Caco-2 (cell line): ENCODE measurements around the gene KCNE3. TPM values are rescaled to one million over a fixed set of nuclear protein-coding genes. Genes with fewer than 3 reads are reported as not detected.
A peak's percentile ranks its signal among the peaks of the same experiment; 100 is the strongest.

Source experiments
- BruUV-seq: library from RNA; stranded (reverse); fragments of 400-500 nt; replicated peaks from 2 replicates; lab custom pipeline; 2021; lab: Mats Ljungman, UMichigan
- CTCF ChIA-PET: fragments of 300-600 bp; sonication (Branson Sonifier 250); formaldehyde crosslinking; loops from one replicate; lab custom pipeline; 2022; ENCODE audit warnings: antibody characterized with exemption; lab: Charles Lee
- POLR2A ChIA-PET: fragments of 300-600 bp; sonication (Branson Sonifier 250); formaldehyde crosslinking; loops from one replicate; lab custom pipeline; 2022; ENCODE audit warnings: antibody characterized with exemption; lab: Charles Lee
- DNase-seq, 2 experiments: peaks; one replicate each; pipeline versions ENCODE4 v3.0.0 to v3.0.0-alpha.2; 2020 to 2022
- H3K27me3 ChIP-seq: replicated peaks from 2 replicates; pipeline ENCODE4 v1.6.0; 2011; ENCODE audit warnings: low read length; ENCODE audit not compliant: control insufficient read depth, insufficient read depth
- H3K36me3 ChIP-seq: 2 replicates; pipeline ENCODE4 v1.5.1; 2011; ENCODE audit warnings: low read length; ENCODE audit not compliant: control insufficient read depth, insufficient read depth
- H3K4me1 ChIP-seq: fragments of 250-450 bp; sonication (Bioruptor Pico); 2 replicates; pipeline ENCODE4 v1.5.1; 2020; ENCODE audit warnings: mild to moderate bottlenecking
- H3K4me3 ChIP-seq: 2 replicates; pipeline ENCODE4 v1.5.1; 2011; ENCODE audit warnings: low read depth, mild to moderate bottlenecking, control low read depth, low read length
- H3K9me3 ChIP-seq: fragments of 250-450 bp; sonication (Bioruptor Pico); 2 replicates; pipeline ENCODE4 v1.5.1; 2020; ENCODE audit warnings: mild to moderate bottlenecking, moderate library complexity
- H3K27ac Mint-ChIP-seq: one replicate; pipeline ENCODE4 v1.8.0; 2022; ENCODE audit warnings: mixed read lengths; ENCODE audit not compliant: unreplicated experiment
- H3K27me3 Mint-ChIP-seq: one replicate; pipeline ENCODE4 v1.8.0; 2022; ENCODE audit warnings: mixed read lengths; ENCODE audit not compliant: insufficient read depth, unreplicated experiment
- H3K36me3 Mint-ChIP-seq: one replicate; pipeline ENCODE4 v1.8.0; 2022; ENCODE audit warnings: mild to moderate bottlenecking, mixed read lengths; ENCODE audit not compliant: insufficient read depth, unreplicated experiment
- H3K4me1 Mint-ChIP-seq: one replicate; pipeline ENCODE4 v1.8.0; 2022; ENCODE audit warnings: low read depth, mixed read lengths; ENCODE audit not compliant: unreplicated experiment
- H3K4me3 Mint-ChIP-seq: one replicate; pipeline ENCODE4 v1.8.0; 2022; ENCODE audit warnings: mild to moderate bottlenecking, moderate library complexity, mixed read lengths; ENCODE audit not compliant: unreplicated experiment
- H3K9me3 Mint-ChIP-seq: one replicate; pipeline ENCODE4 v1.8.0; 2022; ENCODE audit warnings: mixed read lengths; ENCODE audit not compliant: unreplicated experiment
- intact Hi-C: fragments of 100-400 bp; cut with micrococcal nuclease; formaldehyde crosslinking; loops from one replicate; pipeline ENCODE4 v1.10.0; 2022; ENCODE audit not compliant: unreplicated experiment
- total RNA-seq: library from RNA; stranded (reverse); gene quantifications from 2 replicates; pipeline ENCODE4 v1.2.3, GENCODE V29; 2022
- TF ChIP-seq, protein P1 (sequence below), 2 experiments: fragments of 200-600 bp in 1 of 2; IDR thresholded peaks; 1 replicate in 1 of 2; 2 replicates in 1 of 2; pipeline versions ENCODE4 v1.5.1 to v1.8.0; 2011 to 2022; ENCODE audit warnings: antibody characterized with exemption in 1 of 2, control low read depth in 1 of 2, inconsistent platforms in 1 of 2, low read depth in 1 of 2, low read length in 1 of 2, mild to moderate bottlenecking in 1 of 2, moderate library complexity in 1 of 2; ENCODE audit not compliant: insufficient read depth in 1 of 2, severe bottlenecking in 1 of 2, unreplicated experiment in 1 of 2

KCNE3 gene
- total RNA-seq, 1 experiment from 2014 or later = 58.2 TPM

DNA sequence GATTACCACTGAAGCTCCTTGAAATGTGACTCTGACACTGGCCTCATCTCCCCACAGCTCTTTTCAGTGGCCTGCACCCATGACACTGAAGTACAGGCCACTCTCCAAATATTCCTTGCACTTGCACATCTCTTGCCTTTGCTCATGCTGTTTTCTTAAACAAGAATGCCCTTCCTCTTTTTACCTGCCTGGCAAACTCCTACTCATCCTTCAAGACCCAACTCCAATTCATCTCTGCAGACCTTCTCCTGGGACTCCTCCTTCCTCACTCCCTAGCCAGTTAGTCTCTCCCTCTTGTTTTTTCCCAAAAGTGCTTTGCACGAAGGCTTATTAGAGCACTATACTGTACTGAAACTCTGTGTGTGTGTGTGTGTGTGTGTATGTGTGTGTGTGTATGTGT lies 2.6 kb downstream of the KCNE3 start:
- H3K4me3 Mint-ChIP-seq = peak overlapping the region; percentile 50
- intact Hi-C loops = loop anchor here (1.0 to 2.0 kb wide), 3 partner anchors 11 to 29 kb away; partner anchors contain the start of gene LIPT2
- TF ChIP-seq, protein P1, sequence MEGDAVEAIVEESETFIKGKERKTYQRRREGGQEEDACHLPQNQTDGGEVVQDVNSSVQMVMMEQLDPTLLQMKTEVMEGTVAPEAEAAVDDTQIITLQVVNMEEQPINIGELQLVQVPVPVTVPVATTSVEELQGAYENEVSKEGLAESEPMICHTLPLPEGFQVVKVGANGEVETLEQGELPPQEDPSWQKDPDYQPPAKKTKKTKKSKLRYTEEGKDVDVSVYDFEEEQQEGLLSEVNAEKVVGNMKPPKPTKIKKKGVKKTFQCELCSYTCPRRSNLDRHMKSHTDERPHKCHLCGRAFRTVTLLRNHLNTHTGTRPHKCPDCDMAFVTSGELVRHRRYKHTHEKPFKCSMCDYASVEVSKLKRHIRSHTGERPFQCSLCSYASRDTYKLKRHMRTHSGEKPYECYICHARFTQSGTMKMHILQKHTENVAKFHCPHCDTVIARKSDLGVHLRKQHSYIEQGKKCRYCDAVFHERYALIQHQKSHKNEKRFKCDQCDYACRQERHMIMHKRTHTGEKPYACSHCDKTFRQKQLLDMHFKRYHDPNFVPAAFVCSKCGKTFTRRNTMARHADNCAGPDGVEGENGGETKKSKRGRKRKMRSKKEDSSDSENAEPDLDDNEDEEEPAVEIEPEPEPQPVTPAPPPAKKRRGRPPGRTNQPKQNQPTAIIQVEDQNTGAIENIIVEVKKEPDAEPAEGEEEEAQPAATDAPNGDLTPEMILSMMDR (IDR thresholded peaks at IDR 0.05; ENCODE audit: insufficient read depth in 1 of 2, low read depth in 1 of 2, low read length in 1 of 2, severe bottlenecking in 1 of 2, unreplicated experiment in 1 of 2) = no peak

DNA sequence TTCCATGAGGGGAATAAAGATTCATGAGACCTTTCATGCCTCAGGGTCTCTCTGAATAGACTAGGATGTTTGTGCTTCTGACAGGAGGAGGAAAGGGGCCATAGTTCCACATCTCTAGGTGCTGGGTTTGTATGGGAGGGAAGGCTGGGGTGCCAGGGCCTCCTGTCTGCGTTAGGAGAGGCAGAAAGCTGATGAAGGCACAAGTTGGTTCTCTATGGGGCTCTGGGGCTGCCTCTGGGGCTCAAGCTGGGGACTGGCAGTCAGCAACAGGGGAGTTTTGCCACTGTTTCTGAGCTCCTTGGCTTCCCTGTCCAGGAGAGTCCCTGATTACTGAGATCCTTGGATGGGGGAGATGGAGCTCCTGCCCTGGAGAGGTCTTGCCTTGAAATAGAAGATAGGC lies 4.1 kb downstream of the KCNE3 start:
- H3K9me3 ChIP-seq = no peaks in the 10 kb centered on the region
- POLR2A ChIA-PET = interaction anchor here (3.1 kb wide), 1 partner anchor 30 kb away, joined by 23 read pairs; the partner anchor contains the start of gene LIPT2
- no peaks in the 10 kb centered on the region for H3K27me3 ChIP-seq
- intact Hi-C loops = no loop called here
- no peak overlapping the region for H3K4me3 ChIP-seq
- Mint-ChIP-seq H3K36me3 (peaks cover 21% of the 10 kb centered on the region), H3K4me1 (peaks cover 32% of the 10 kb centered on the region), H3K9me3 (peaks cover 10% of the 10 kb centered on the region), H3K4me3 (no peak overlapping the region), H3K27ac (peak overlapping the region; percentile 91), H3K27me3 (no peaks in the 10 kb centered on the region)
- no TSS peak for BruUV-seq
- 0 out of 2 replicates have a peak, but pooled peaks cover 8% of the 10 kb centered on the region for H3K36me3 ChIP-seq
- peak in 1 of 2 experiments; percentile 25 for DNase-seq
- CTCF ChIA-PET = interaction anchor here (0.6 to 2.9 kb wide), 4 partner anchors 10 to 77 kb away, joined by 3 to 15 read pairs (median 8); partner anchors contain the start of gene LIPT2
- TF ChIP-seq, protein P1 (IDR thresholded peaks at IDR 0.05; ENCODE audit: insufficient read depth in 1 of 2, low read depth in 1 of 2, low read length in 1 of 2, severe bottlenecking in 1 of 2, unreplicated experiment in 1 of 2) = no peak
- H3K4me1 ChIP-seq = peaks cover 63% of the 10 kb centered on the region

More for the DNA sequence above, 2.6 kb downstream of the KCNE3 start:
- Histone ChIP-seq H3K36me3 (0 out of 2 replicates have a peak, but pooled peaks cover 8% of the 10 kb centered on the region), H3K27me3 (no peaks in the 10 kb centered on the region), H3K9me3 (no peaks in the 10 kb centered on the region), H3K4me3 (no peak overlapping the region), H3K4me1 (peaks cover 63% of the 10 kb centered on the region)
- no TSS peak for BruUV-seq
- ChIA-PET POLR2A (interaction anchor here (0.8 kb wide), 1 partner anchor 29 kb away, joined by 5 read pairs; the partner anchor contains the start of gene LIPT2), CTCF (interaction anchor here (0.6 to 1.6 kb wide), 4 partner anchors 11 to 461 kb away, joined by 4 to 8 read pairs (median 4); partner anchors contain the start of gene LIPT2)
- H3K36me3 Mint-ChIP-seq = peaks cover 14% of the 10 kb centered on the region
- H3K27ac Mint-ChIP-seq = peak overlapping the region; percentile 91
- DNase-seq = no peak
- peaks cover 10% of the 10 kb centered on the region for H3K9me3 Mint-ChIP-seq
- no peaks in the 10 kb centered on the region for H3K27me3 Mint-ChIP-seq
- peaks cover 39% of the 10 kb centered on the region for H3K4me1 Mint-ChIP-seq

DNA sequence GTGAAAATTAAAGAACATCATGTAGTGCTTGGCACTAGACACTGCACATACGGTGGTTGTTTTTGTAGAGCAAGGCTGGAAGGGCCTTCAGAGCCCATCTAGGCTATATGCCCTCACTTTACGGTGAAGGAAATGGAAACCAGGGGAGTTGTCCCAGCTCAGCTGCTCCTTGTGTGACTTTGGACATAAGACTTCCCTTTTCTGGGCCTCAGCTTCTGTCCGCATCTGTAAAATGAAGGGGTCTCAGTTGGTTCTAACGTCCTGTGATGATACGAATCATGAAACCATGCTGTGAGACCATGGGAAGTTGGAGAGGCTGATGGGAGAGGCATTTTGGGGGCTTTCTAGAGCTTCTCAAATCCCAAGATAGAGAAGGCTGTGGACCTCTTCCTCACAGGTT lies 4.7 kb downstream of the KCNE3 start:
- Mint-ChIP-seq H3K9me3 (peaks cover 10% of the 10 kb centered on the region), H3K27me3 (no peaks in the 10 kb centered on the region), H3K27ac (peak overlapping the region; percentile 91), H3K4me3 (no peak overlapping the region), H3K36me3 (peaks cover 21% of the 10 kb centered on the region), H3K4me1 (peaks cover 26% of the 10 kb centered on the region)
- TSS peak; percentile 31 for BruUV-seq
- DNase-seq = no peak
- Histone ChIP-seq H3K4me3 (no peak overlapping the region), H3K9me3 (no peaks in the 10 kb centered on the region), H3K27me3 (no peaks in the 10 kb centered on the region), H3K4me1 (peaks cover 58% of the 10 kb centered on the region), H3K36me3 (0 out of 2 replicates have a peak, but pooled peaks cover 8% of the 10 kb centered on the region)
- intact Hi-C loops = no loop called here
- ChIA-PET CTCF (interaction anchor here (0.6 to 2.9 kb wide), 7 partner anchors 9 to 207 kb away, joined by 3 to 15 read pairs (median 8); partner anchors contain the start of gene LIPT2), POLR2A (interaction anchor here (0.6 to 3.1 kb wide), 2 partner anchors 30 to 1966 kb away, joined by 3 to 23 read pairs; partner anchors contain the start of gene LIPT2)
- TF ChIP-seq, protein P1 (IDR thresholded peaks at IDR 0.05; ENCODE audit: insufficient read depth in 1 of 2, low read depth in 1 of 2, low read length in 1 of 2, severe bottlenecking in 1 of 2, unreplicated experiment in 1 of 2) = no peak
